Measurements from ENCODE around the gene BCL2.

Gene BCL2

GRCh38 chr18:63159590-63159989 is 160.0 kb downstream of the BCL2 start:
- Histone ChIP-seq H3K4me1 (peaks cover 88% of the 10 kb centered on the region), H4K20me1 (no peaks in the 10 kb centered on the region; the same call in 1 of the 2 replicates)

GRCh38 chr18:63158676-63159291 is 160.8 kb downstream of the BCL2 start:
- Histone ChIP-seq H3K4me1 (peaks cover 88% of the 10 kb centered on the region), H3K4me2 (no peak overlapping the region), H4K20me1 (no peaks in the 10 kb centered on the region; the same call in 1 of the 2 replicates), H3K4me3 (no peak overlapping the region), H3K9me3 (no peaks in the 10 kb centered on the region), H3K27ac (0 out of 2 replicates have a peak overlapping the region, but pooled peaks have one; percentile 5), H3K9ac (no peak overlapping the region), H3K36me3 (peaks cover 60% of the 10 kb centered on the region), H3K27me3 (no peaks in the 10 kb centered on the region)
- no peak for TF ChIP-seq Cebpa-rat (IDR thresholded peaks at IDR 0.05)

More at GRCh38 chr18:63159590-63159989, 160.0 kb downstream of the BCL2 start:
- H3K9ac ChIP-seq = no peak overlapping the region
- no peak for TF ChIP-seq Cebpa-rat (IDR thresholded peaks at IDR 0.05)
- peaks cover 60% of the 10 kb centered on the region for H3K36me3 ChIP-seq
- H3K4me3 ChIP-seq = no peak overlapping the region
- no peaks in the 10 kb centered on the region for H3K27me3 ChIP-seq
- H3K27ac ChIP-seq = no peak overlapping the region
- H3K9me3 ChIP-seq = no peaks in the 10 kb centered on the region
- no peak overlapping the region for H3K4me2 ChIP-seq

- no peaks in the 10 kb centered on the region for H3K9me3 ChIP-seq
- TF ChIP-seq Cebpa-rat (IDR thresholded peaks at IDR 0.05) = no peak
- no peak overlapping the region for H3K4me2 ChIP-seq
- no peak overlapping the region for H3K9ac ChIP-seq
- H4K20me1 ChIP-seq = no peaks in the 10 kb centered on the region; the same call in 1 of the 2 replicates
- no peak overlapping the region for H3K4me3 ChIP-seq
- peaks cover 63% of the 10 kb centered on the region for H3K36me3 ChIP-seq
- peaks cover 89% of the 10 kb centered on the region for H3K4me1 ChIP-seq
- no peak overlapping the region for H3K27ac ChIP-seq
- H3K27me3 ChIP-seq = no peaks in the 10 kb centered on the region
Measured at GRCh38 chr18:63158012-63158631, 161.4 kb downstream of the BCL2 start.

GRCh38 chr18:63157293-63158011 is 162.1 kb downstream of the BCL2 start:
- H3K4me3 ChIP-seq = no peak overlapping the region
- no peaks in the 10 kb centered on the region; the same call in 1 of the 2 replicates for H4K20me1 ChIP-seq
- H3K36me3 ChIP-seq = peaks cover 63% of the 10 kb centered on the region
- no peaks in the 10 kb centered on the region for H3K9me3 ChIP-seq
- no peak for TF ChIP-seq Cebpa-rat (IDR thresholded peaks at IDR 0.05)
- H3K4me2 ChIP-seq = no peak overlapping the region
- H3K27me3 ChIP-seq = no peaks in the 10 kb centered on the region
- H3K27ac ChIP-seq = no peak overlapping the region
- no peak overlapping the region for H3K9ac ChIP-seq
- H3K4me1 ChIP-seq = peaks cover 89% of the 10 kb centered on the region

- no peaks in the 10 kb centered on the region for H3K27me3 ChIP-seq
- peak overlapping the region; percentile 53 for H3K27ac ChIP-seq
- TF ChIP-seq Cebpa-rat (IDR thresholded peaks at IDR 0.05) = no peak
- no peaks in the 10 kb centered on the region; the same call in 1 of the 2 replicates for H4K20me1 ChIP-seq
- H3K9me3 ChIP-seq = no peaks in the 10 kb centered on the region
- H3K4me2 ChIP-seq = peak overlapping the region; percentile 60
- H3K4me1 ChIP-seq = peaks cover 85% of the 10 kb centered on the region
- no peak overlapping the region for H3K4me3 ChIP-seq
- no peak overlapping the region for H3K9ac ChIP-seq
- peaks cover 67% of the 10 kb centered on the region for H3K36me3 ChIP-seq
Measured at GRCh38 chr18:63155910-63156773, 163.4 kb downstream of the BCL2 start.

- H3K9ac ChIP-seq = no peak overlapping the region
- H3K4me2 ChIP-seq = peak overlapping the region; percentile 60
- H4K20me1 ChIP-seq = no peaks in the 10 kb centered on the region; the same call in 1 of the 2 replicates
- no peaks in the 10 kb centered on the region for H3K9me3 ChIP-seq
- H3K27me3 ChIP-seq = no peaks in the 10 kb centered on the region
- H3K36me3 ChIP-seq = peaks cover 68% of the 10 kb centered on the region
- H3K4me3 ChIP-seq = no peak overlapping the region
- TF ChIP-seq Cebpa-rat (IDR thresholded peaks at IDR 0.05) = no peak
- peaks cover 78% of the 10 kb centered on the region for H3K4me1 ChIP-seq
- peak overlapping the region; percentile 53 for H3K27ac ChIP-seq
Measured at GRCh38 chr18:63155169-63155852, 164.3 kb downstream of the BCL2 start.

GRCh38 chr18:63154350-63155152 is 165.0 kb downstream of the BCL2 start:
- peaks cover 70% of the 10 kb centered on the region for H3K36me3 ChIP-seq
- H3K4me2 ChIP-seq = peak overlapping the region; percentile 60
- H3K9me3 ChIP-seq = no peaks in the 10 kb centered on the region

GRCh38 chr18:63152791-63153190 is 166.8 kb downstream of the BCL2 start:
- H3K36me3 ChIP-seq = peaks cover 70% of the 10 kb centered on the region
- H3K4me2 ChIP-seq = 0 out of 2 replicates have a peak overlapping the region, but pooled peaks have one; percentile 27
- no peaks in the 10 kb centered on the region for H4K20me1 ChIP-seq
- H3K27ac ChIP-seq = no peak overlapping the region
- no peak for TF ChIP-seq Cebpa-rat (IDR thresholded peaks at IDR 0.05)
- no peaks in the 10 kb centered on the region for H3K27me3 ChIP-seq
- H3K4me1 ChIP-seq = peaks cover 66% of the 10 kb centered on the region
- no peak overlapping the region for H3K4me3 ChIP-seq
- 0 out of 2 replicates have a peak, but pooled peaks cover 7% of the 10 kb centered on the region for H3K9me3 ChIP-seq
- H3K9ac ChIP-seq = no peak overlapping the region

More at GRCh38 chr18:63154350-63155152, 165.0 kb downstream of the BCL2 start:
- Histone ChIP-seq H3K27ac (peak overlapping the region; percentile 53), H3K4me3 (no peak overlapping the region), H3K9ac (no peak overlapping the region), H3K27me3 (no peaks in the 10 kb centered on the region), H3K4me1 (peaks cover 75% of the 10 kb centered on the region), H4K20me1 (no peaks in the 10 kb centered on the region; the same call in 1 of the 2 replicates)
- no peak for TF ChIP-seq Cebpa-rat (IDR thresholded peaks at IDR 0.05)
